T47D (cell line): Measurements from ENCODE around the gene DYNC1I1.

Source experiments
- DNase-seq, 2 experiments: peaks; one replicate each; pipeline versions ENCODE4 v3.0.0 to v3.0.0-alpha.2; 2011 to 2012; ENCODE audit warnings: low read depth in 1 of 2, low spot score in 1 of 2
- JUND ChIP-seq: IDR thresholded peaks from 2 replicates; pipeline ENCODE4 v1.6.1; 2012; ENCODE audit warnings: low read depth
- in situ Hi-C: cut with HindIII; loops from 2 replicates; pipeline ENCODE4 v1.10.0; 2016; ENCODE audit warnings: low sequenced_read_pairs, low pct_unique_long_range_greater_than_20kb

DYNC1I1 gene

GRCh38 chr7:96080027-96080426 lies 307.7 kb downstream of the DYNC1I1 start:
- in situ Hi-C loops, result no loop called here
- no peak for DNase-seq
- no peak for TF ChIP-seq JUND

- in situ Hi-C loops, result no loop called here
- no peak for TF ChIP-seq JUND
- DNase-seq, result no peak
These were observed 312.7 kb downstream of the DYNC1I1 start for GRCh38 chr7:96084881-96085553.

- TF ChIP-seq JUND, result no peak
- in situ Hi-C loops, result no loop called here
- DNase-seq, result no peak
These were observed 313.6 kb downstream of the DYNC1I1 start for GRCh38 chr7:96085953-96086352.

GRCh38 chr7:96088579-96088978 lies 316.2 kb downstream of the DYNC1I1 start:
- in situ Hi-C loops, result no loop called here
- no peak for TF ChIP-seq JUND
- no peak for DNase-seq

GRCh38 chr7:96089511-96089910 lies 317.2 kb downstream of the DYNC1I1 start:
- TF ChIP-seq JUND, result no peak
- no peak for DNase-seq
- in situ Hi-C loops, result no loop called here

GRCh38 chr7:96090756-96091155 lies 318.4 kb downstream of the DYNC1I1 start:
- no peak for TF ChIP-seq JUND
- in situ Hi-C loops, result no loop called here
- DNase-seq, result no peak

GRCh38 chr7:96093435-96093834 lies 321.1 kb downstream of the DYNC1I1 start:
- no peak for DNase-seq
- in situ Hi-C loops, result no loop called here
- TF ChIP-seq JUND, result no peak

GRCh38 chr7:96097835-96098234 lies 325.5 kb downstream of the DYNC1I1 start:
- DNase-seq, result no peak
- no peak for TF ChIP-seq JUND
- in situ Hi-C loops, result no loop called here

GRCh38 chr7:96100737-96101136 lies 328.4 kb downstream of the DYNC1I1 start:
- TF ChIP-seq JUND, result no peak
- DNase-seq, result no peak
- in situ Hi-C loops, result no loop called here

GRCh38 chr7:96102096-96102811 lies 329.9 kb downstream of the DYNC1I1 start:
- TF ChIP-seq JUND, result no peak
- DNase-seq, result no peak

GRCh38 chr7:96104984-96105383 lies 332.6 kb downstream of the DYNC1I1 start:
- no peak for DNase-seq
- no peak for TF ChIP-seq JUND
- in situ Hi-C loops, result no loop called here

More at GRCh38 chr7:96102096-96102811, 329.9 kb downstream of the DYNC1I1 start:
- in situ Hi-C loops, result no loop called here

GRCh38 chr7:96111405-96111804 lies 339.1 kb downstream of the DYNC1I1 start:
- in situ Hi-C loops, result no loop called here
- no peak for DNase-seq
- no peak for TF ChIP-seq JUND

GRCh38 chr7:96114190-96114589 lies 341.8 kb downstream of the DYNC1I1 start:
- no peak for DNase-seq
- in situ Hi-C loops, result no loop called here
- no peak for TF ChIP-seq JUND
